Measurements from ENCODE around the gene KCNA3. TPM values are rescaled to one million over a fixed set of nuclear protein-coding genes. Genes with fewer than 3 reads are reported as not detected.

Gene KCNA3
- total and polyA plus RNA-seq, 2 of the 4 experiments (the other 2 are of a cell fraction) = under 0.01 to 0.09 TPM

GRCh38 chr1:110635434-110635833 lies 39.3 kb downstream of the KCNA3 start:
- TF ChIP-seq NFE2L2 (IDR thresholded peaks at IDR 0.05; ENCODE audit: low read depth, low read length) (no peak), ELK1 (IDR thresholded peaks at IDR 0.05; ENCODE audit: borderline replicate concordance, low read depth, low read length) (no peak), MXI1 (IDR thresholded peaks at IDR 0.05; ENCODE audit: borderline replicate concordance, low read depth, low read length) (no peak), RAD21 (IDR thresholded peaks at IDR 0.05; ENCODE audit: low read length) (no peak), USF2 (IDR thresholded peaks at IDR 0.05; ENCODE audit: low read depth, low read length) (no peak), MAFK (IDR thresholded peaks at IDR 0.05; ENCODE audit: low read depth, low read length) (no peak), SMC3 (IDR thresholded peaks at IDR 0.05; ENCODE audit: low read depth, low read length) (no peak), RFX5 (IDR thresholded peaks at IDR 0.05; ENCODE audit: low read depth, low read length) (no peak), MAZ (IDR thresholded peaks at IDR 0.05; ENCODE audit: borderline replicate concordance, low read depth, low read length) (no peak), BHLHE40 (IDR thresholded peaks at IDR 0.05; ENCODE audit: low read depth, low read length) (no peak), FOS (IDR thresholded peaks at IDR 0.05; ENCODE audit: low read depth, low read length) (no peak), CEBPB (IDR thresholded peaks at IDR 0.05; ENCODE audit: low read depth, low read length) (no peak)
- H2BK120ac ChIP-seq (ENCODE audit: low read depth, low read length) = no peak overlapping the region
- no peak overlapping the region for H3K14ac ChIP-seq (replicated peaks; ENCODE audit: low read depth, low read length)
- no peak overlapping the region for H2BK5ac ChIP-seq (ENCODE audit: low read depth, low read length, poor library complexity, severe bottlenecking)
- no peak overlapping the region for H3K18ac ChIP-seq (ENCODE audit: low read depth, low read length)
- H3K9ac ChIP-seq (ENCODE audit: low read depth, low read length) = no peak overlapping the region
- H3K4ac ChIP-seq (ENCODE audit: low read depth, low read length) = no peak overlapping the region
- H4K5ac ChIP-seq (ENCODE audit: low read depth, low read length) = no peak overlapping the region
- BruUV-seq (replicated peaks) = no TSS peak
- H3K27me3 ChIP-seq (ENCODE audit: control insufficient read depth, insufficient read depth, low read length) = peaks cover 9% of the 10 kb centered on the region; the same call in 1 of the 2 replicates
- H3K56ac ChIP-seq (ENCODE audit: extremely low read depth, insufficient read depth, low read length) = no peak overlapping the region
- no peak overlapping the region for H3K4me2 ChIP-seq (ENCODE audit: low read depth, low read length)
- H3K9me3 ChIP-seq (ENCODE audit: control insufficient read depth, insufficient read depth, low read length) = no peaks in the 10 kb centered on the region
- no peak overlapping the region for H3K23ac ChIP-seq (ENCODE audit: low read depth, low read length)
- DNase-seq (no peak), ATAC-seq (ENCODE audit: low read depth) (no peak)
- in situ Hi-C loops (cut with MboI; ENCODE audit: low sequenced_read_pairs) (no loop called here), dilution Hi-C loops (cut with HindIII; ENCODE audit: low sequenced_read_pairs, unreplicated experiment) (no loop called here), intact Hi-C loops (cut with micrococcal nuclease) (no loop called here)
- no peak overlapping the region for H2AFZ ChIP-seq (replicated peaks; ENCODE audit: low read length, poor library complexity)
- no peaks in the 10 kb centered on the region for H3K79me1 ChIP-seq (ENCODE audit: low read depth in 1 of 2, low read length in 2 of 2)
- ChIA-PET POLR2A (ENCODE audit: unreplicated experiment) (no interaction called here), CTCF (no interaction called here)
- WGBS, 2 experiments (ENCODE audit: extremely low coverage in 2 of 2, insufficient read length in 1 of 2) = 100% methylated on average over 1 of the region's 2 CpGs; no CpG with 5 or more reads in 1 of the 2 experiments
- no peak overlapping the region; the same call in 1 of the 2 replicates for H4K91ac ChIP-seq (ENCODE audit: insufficient read depth, low read depth, low read length)
- H2AK9ac ChIP-seq (replicated peaks; ENCODE audit: low read depth, low read length, poor library complexity) = no peak overlapping the region
- H2BK15ac ChIP-seq (ENCODE audit: low read depth, low read length) = no peak overlapping the region
- H3K4me1 ChIP-seq (ENCODE audit: control insufficient read depth, insufficient read depth, low read length) = peaks cover 5% of the 10 kb centered on the region; the same call in 1 of the 2 replicates
- H2BK20ac ChIP-seq (ENCODE audit: low read depth, low read length) = no peak overlapping the region
- no peak overlapping the region; the same call in 1 of the 2 replicates for H2AK5ac ChIP-seq (ENCODE audit: low read depth, low read length)
- H3K4me3 ChIP-seq (ENCODE audit: insufficient read depth, low read depth, low read length) = no peak overlapping the region
- no peaks in the 10 kb centered on the region for H3K9me1 ChIP-seq (ENCODE audit: insufficient read depth, low read length)
- H3K27ac ChIP-seq (ENCODE audit: insufficient read depth, low read length) = no peak overlapping the region
- no peak overlapping the region; a peak in 1 of 4 replicates for H4K8ac ChIP-seq (ENCODE audit: low read depth in 2 of 2, low read length in 2 of 2)
- H3K36me3 ChIP-seq (ENCODE audit: control insufficient read depth, insufficient read depth, low read length) = no peaks in the 10 kb centered on the region
- no peaks in the 10 kb centered on the region for H4K20me1 ChIP-seq (ENCODE audit: insufficient read depth, low read length)
